HCT116 (cell line): ENCODE data around the gene NR1H3. TPM values are rescaled to one million over a fixed set of nuclear protein-coding genes. Genes with fewer than 3 reads are reported as not detected.

ENCODE experiments used
- ATAC-seq: fragments of 200-7000 bp; cut with Tn5 transposase; 2 replicates; pipeline ENCODE4 v1.9.1; 2020; ENCODE audit warnings: mild to moderate bottlenecking, moderate library complexity
- BruUV-seq: library from RNA; stranded (reverse); fragments of 400-500 nt; replicated peaks from 2 replicates; lab custom pipeline; 2021; lab: Mats Ljungman, UMichigan
- CTCF ChIA-PET: fragments of 300-600 bp; sonication (Branson Sonifier 250); formaldehyde crosslinking; loops from one replicate; lab custom pipeline; 2021; ENCODE audit warnings: antibody characterized with exemption; lab: Charles Lee
- POLR2A ChIA-PET: fragments of 300-600, 350-600 bp; sonication (Branson Sonifier 250); formaldehyde crosslinking; loops from one replicate; lab custom pipeline; 2021; ENCODE audit warnings: antibody characterized with exemption; lab: Charles Lee
- RAD21 ChIA-PET, 2 experiments: fragments of 300-600 bp; sonication (Branson Sonifier 250); formaldehyde crosslinking; loops; one replicate each; lab custom pipeline; 2023; ENCODE audit warnings: low total read pairs in 2 of 2; ENCODE audit not compliant: uncharacterized antibody in 2 of 2, unreplicated experiment in 2 of 2, low non-redundant PET in 1 of 2; lab: Charles Lee
- DNase-seq: peaks from one replicate; pipeline ENCODE4 v3.0.0-alpha.2; 2010; ENCODE audit warnings: low read depth, low spot score
- H2AFZ ChIP-seq: fragments of 200-600 bp; shearing (Covaris generic), sonication (generic); 2 replicates; pipeline ENCODE4 v1.6.1; 2017; ENCODE audit warnings: low read depth, mixed run types, mixed read lengths, antibody characterized with exemption, low read length; ENCODE audit not compliant: poor library complexity, severe bottlenecking
- H3K27ac ChIP-seq: 2 replicates; pipeline ENCODE4 v1.5.1; 2012; ENCODE audit warnings: low read depth, low read length
- H3K27me3 ChIP-seq: fragments of 200-600 bp; sonication (generic); 2 replicates; pipeline ENCODE4 v1.6.1; 2016; ENCODE audit warnings: mixed run types, low read length, mixed read lengths; ENCODE audit not compliant: insufficient read depth
- H3K36me3 ChIP-seq, 2 experiments: fragments of 200-500 bp in 1 of 2; fragments of 200-600 bp in 1 of 2; sonication (Bioruptor generic) in 1 of 2; sonication (generic) in 1 of 2; 2 replicates each; pipeline versions ENCODE4 v1.5.1 to v1.6.1; 2014 to 2016; ENCODE audit warnings: low read length in 2 of 2, inconsistent platforms in 1 of 2, mixed read lengths in 1 of 2, mixed run types in 1 of 2; ENCODE audit not compliant: insufficient read depth in 2 of 2, control insufficient read depth in 1 of 2
- H3K4me1 ChIP-seq, 2 experiments: fragments of 200-600 bp in 1 of 2; sonication (generic) in 1 of 2; 2 replicates each; pipeline versions ENCODE4 v1.5.1 to v1.6.1; 2012 to 2017; ENCODE audit warnings: low read length in 2 of 2, inconsistent platforms in 1 of 2, mild to moderate bottlenecking in 1 of 2, mixed read lengths in 1 of 2, mixed run types in 1 of 2, moderate library complexity in 1 of 2; ENCODE audit not compliant: insufficient read depth in 2 of 2, control insufficient read depth in 1 of 2
- H3K4me2 ChIP-seq: fragments of 200-600 bp; sonication (generic); 2 replicates; pipeline ENCODE4 v1.6.1; 2017; ENCODE audit warnings: mixed run types, low read length, mixed read lengths
- H3K4me3 ChIP-seq, 2 experiments: fragments of 200-600 bp in 1 of 2; sonication (generic) in 1 of 2; replicated peaks in 1 of 2; 2 replicates each; pipeline ENCODE4 v1.5.1; 2011 to 2016; ENCODE audit warnings: low read length in 2 of 2, control low read depth in 1 of 2, low read depth in 1 of 2, mild to moderate bottlenecking in 1 of 2, mixed read lengths in 1 of 2, mixed run types in 1 of 2
- H3K79me2 ChIP-seq: fragments of 200-600 bp; sonication (generic); 2 replicates; pipeline ENCODE4 v1.6.1; 2017; ENCODE audit warnings: mild to moderate bottlenecking, mixed run types, low read length, moderate library complexity, mixed read lengths; ENCODE audit not compliant: insufficient read depth
- H3K9ac ChIP-seq: fragments of 200-600 bp; sonication (generic); 2 replicates; pipeline ENCODE4 v1.6.1; 2016; ENCODE audit warnings: low read length, mixed read lengths
- H3K9me2 ChIP-seq: fragments of 200-600 bp; sonication (generic), shearing (Covaris generic); 2 replicates; pipeline ENCODE4 v1.6.1; 2017; ENCODE audit warnings: mixed run types, mild to moderate bottlenecking, moderate library complexity; ENCODE audit not compliant: insufficient read depth
- H3K9me3 ChIP-seq, 2 experiments: fragments of 200-500 bp in 1 of 2; fragments of 200-600 bp in 1 of 2; sonication (Bioruptor generic) in 1 of 2; sonication (generic) in 1 of 2; 2 replicates each; pipeline ENCODE4 v1.6.1; 2014 to 2017; ENCODE audit warnings: low read length in 2 of 2, mixed read lengths in 2 of 2, inconsistent platforms in 1 of 2, low read depth in 1 of 2, mild to moderate bottlenecking in 1 of 2, mixed run types in 1 of 2, moderate library complexity in 1 of 2; ENCODE audit not compliant: control insufficient read depth in 1 of 2, insufficient read depth in 1 of 2
- H4K20me1 ChIP-seq: fragments of 200-600 bp; sonication (generic), shearing (Covaris generic); 2 replicates; pipeline ENCODE4 v1.6.1; 2017; ENCODE audit warnings: mixed run types, mild to moderate bottlenecking, moderate library complexity; ENCODE audit not compliant: insufficient read depth
- CBX3 ChIP-seq: IDR thresholded peaks from 2 replicates; pipeline ENCODE4 v1.6.1; 2012; ENCODE audit warnings: low read depth
- CEBPB ChIP-seq: IDR thresholded peaks from 2 replicates; pipeline ENCODE4 v1.6.1; 2012; ENCODE audit warnings: low read depth
- EGR1 ChIP-seq: IDR thresholded peaks from 2 replicates; pipeline ENCODE4 v1.6.1; 2012; ENCODE audit warnings: low read depth
- EZH2 ChIP-seq: fragments of 200-600 bp; sonication (generic); IDR thresholded peaks from 2 replicates; pipeline ENCODE4 v1.6.1; 2017; ENCODE audit warnings: antibody characterized with exemption, mixed run types
- FOSL1 ChIP-seq: IDR thresholded peaks from 2 replicates; pipeline ENCODE4 v1.6.1; 2012; ENCODE audit warnings: low read depth
- POLR2A ChIP-seq: IDR thresholded peaks from 2 replicates; pipeline ENCODE4 v1.7.0; 2011; ENCODE audit warnings: borderline replicate concordance; ENCODE audit not compliant: insufficient read depth, insufficient read length; ENCODE audit errors: extremely low read depth
- RAD21 ChIP-seq: IDR thresholded peaks from 2 replicates; pipeline ENCODE4 v1.6.1; 2012; ENCODE audit warnings: low read depth, mild to moderate bottlenecking
- SIN3A ChIP-seq: IDR thresholded peaks from 2 replicates; pipeline ENCODE4 v1.6.1; 2012; ENCODE audit warnings: low read depth
- SP1 ChIP-seq: IDR thresholded peaks from 2 replicates; pipeline ENCODE4 v1.6.1; 2012; ENCODE audit warnings: low read depth
- ZFX ChIP-seq: fragments of 450-650 bp; IDR thresholded peaks from 2 replicates; pipeline ENCODE4 v1.6.1; 2017
- intact Hi-C: fragments of 100-400 bp; cut with micrococcal nuclease; formaldehyde crosslinking; loops from 2 replicates; pipeline ENCODE4 v1.10.0; 2022
- total RNA-seq: library from RNA; stranded (reverse); gene quantifications from one replicate; pipeline ENCODE4 v1.2.1, GENCODE V29; 2021; ENCODE audit not compliant: unreplicated experiment
- TF ChIP-seq, protein P1 (sequence below): IDR thresholded peaks from 2 replicates; pipeline ENCODE4 v1.6.1; 2012; ENCODE audit warnings: low read depth
- TF ChIP-seq, protein P2 (sequence below), 3 experiments: fragments of 200-600 bp in 1 of 3; sonication (generic) in 1 of 3; IDR thresholded peaks in 2 of 3; conservative IDR thresholded peaks in 1 of 3; 2 replicates each; pipeline ENCODE4 v1.5.1; 2012 to 2017; ENCODE audit warnings: low read depth in 2 of 3, low read length in 2 of 3, antibody characterized with exemption in 1 of 3, borderline replicate concordance in 1 of 3, control low read depth in 1 of 3, mild to moderate bottlenecking in 1 of 3, mixed read lengths in 1 of 3, mixed run types in 1 of 3, moderate library complexity in 1 of 3; ENCODE audit not compliant: insufficient read depth in 1 of 3
- TF ChIP-seq, protein P3 (sequence below): IDR thresholded peaks from 2 replicates; pipeline ENCODE4 v1.6.1; 2012
- TF ChIP-seq, protein P4 (sequence below): IDR thresholded peaks from 2 replicates; pipeline ENCODE4 v1.6.1; 2011; ENCODE audit warnings: mild to moderate bottlenecking, low read length, moderate library complexity; ENCODE audit not compliant: insufficient replicate concordance; ENCODE audit errors: extremely low read depth
- TF ChIP-seq, protein P5 (sequence below): IDR thresholded peaks from 2 replicates; pipeline ENCODE4 v1.6.1; 2012

Gene NR1H3
- total RNA-seq, 1 experiment from 2014 or later, result 23.5 TPM

DNA sequence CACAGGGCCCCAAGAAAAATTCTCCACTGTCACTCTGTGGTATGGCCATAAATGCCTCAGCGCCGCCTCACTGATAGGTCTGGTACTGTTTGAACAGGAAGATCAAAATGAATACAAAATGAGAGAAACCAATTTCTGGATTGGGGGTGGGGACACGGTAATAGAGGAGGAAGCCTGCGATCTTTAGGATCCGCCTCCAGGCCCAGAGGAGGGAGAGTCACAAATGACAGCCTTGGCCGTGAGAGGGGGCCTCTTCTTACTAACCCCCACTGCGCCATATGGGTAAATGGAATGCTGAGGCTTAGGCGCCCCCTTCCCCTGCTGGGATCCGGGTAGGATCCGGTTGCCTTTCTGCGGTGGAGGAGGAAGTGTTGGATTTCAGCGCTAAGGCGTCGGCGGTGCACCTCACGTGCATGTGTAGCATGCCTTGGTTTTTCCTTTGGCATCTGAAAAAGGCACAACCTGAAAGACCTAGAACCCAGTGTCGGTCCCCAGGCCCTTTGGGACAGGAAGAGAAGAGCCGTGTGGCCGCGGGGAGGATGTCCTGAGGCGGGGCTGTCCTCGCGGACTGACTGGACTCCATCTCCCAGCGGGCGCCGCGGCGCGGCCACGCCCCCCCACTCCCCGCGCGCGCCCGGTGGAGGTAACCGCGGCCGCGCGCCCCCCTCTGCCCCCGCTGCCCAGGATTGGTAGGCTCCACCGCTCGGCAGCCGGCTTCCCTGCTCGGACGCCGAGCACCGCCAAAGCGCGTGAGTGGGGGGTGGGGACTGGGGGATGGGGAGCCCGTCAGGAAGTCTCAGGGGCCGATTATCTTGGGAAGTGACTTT, 11.4 kb downstream of the NR1H3 start (continued):
- peak; percentile 33 for TF ChIP-seq SP1
- TF ChIP-seq, protein P1, sequence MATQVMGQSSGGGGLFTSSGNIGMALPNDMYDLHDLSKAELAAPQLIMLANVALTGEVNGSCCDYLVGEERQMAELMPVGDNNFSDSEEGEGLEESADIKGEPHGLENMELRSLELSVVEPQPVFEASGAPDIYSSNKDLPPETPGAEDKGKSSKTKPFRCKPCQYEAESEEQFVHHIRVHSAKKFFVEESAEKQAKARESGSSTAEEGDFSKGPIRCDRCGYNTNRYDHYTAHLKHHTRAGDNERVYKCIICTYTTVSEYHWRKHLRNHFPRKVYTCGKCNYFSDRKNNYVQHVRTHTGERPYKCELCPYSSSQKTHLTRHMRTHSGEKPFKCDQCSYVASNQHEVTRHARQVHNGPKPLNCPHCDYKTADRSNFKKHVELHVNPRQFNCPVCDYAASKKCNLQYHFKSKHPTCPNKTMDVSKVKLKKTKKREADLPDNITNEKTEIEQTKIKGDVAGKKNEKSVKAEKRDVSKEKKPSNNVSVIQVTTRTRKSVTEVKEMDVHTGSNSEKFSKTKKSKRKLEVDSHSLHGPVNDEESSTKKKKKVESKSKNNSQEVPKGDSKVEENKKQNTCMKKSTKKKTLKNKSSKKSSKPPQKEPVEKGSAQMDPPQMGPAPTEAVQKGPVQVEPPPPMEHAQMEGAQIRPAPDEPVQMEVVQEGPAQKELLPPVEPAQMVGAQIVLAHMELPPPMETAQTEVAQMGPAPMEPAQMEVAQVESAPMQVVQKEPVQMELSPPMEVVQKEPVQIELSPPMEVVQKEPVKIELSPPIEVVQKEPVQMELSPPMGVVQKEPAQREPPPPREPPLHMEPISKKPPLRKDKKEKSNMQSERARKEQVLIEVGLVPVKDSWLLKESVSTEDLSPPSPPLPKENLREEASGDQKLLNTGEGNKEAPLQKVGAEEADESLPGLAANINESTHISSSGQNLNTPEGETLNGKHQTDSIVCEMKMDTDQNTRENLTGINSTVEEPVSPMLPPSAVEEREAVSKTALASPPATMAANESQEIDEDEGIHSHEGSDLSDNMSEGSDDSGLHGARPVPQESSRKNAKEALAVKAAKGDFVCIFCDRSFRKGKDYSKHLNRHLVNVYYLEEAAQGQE, result no peak
- TF ChIP-seq, protein P2, sequence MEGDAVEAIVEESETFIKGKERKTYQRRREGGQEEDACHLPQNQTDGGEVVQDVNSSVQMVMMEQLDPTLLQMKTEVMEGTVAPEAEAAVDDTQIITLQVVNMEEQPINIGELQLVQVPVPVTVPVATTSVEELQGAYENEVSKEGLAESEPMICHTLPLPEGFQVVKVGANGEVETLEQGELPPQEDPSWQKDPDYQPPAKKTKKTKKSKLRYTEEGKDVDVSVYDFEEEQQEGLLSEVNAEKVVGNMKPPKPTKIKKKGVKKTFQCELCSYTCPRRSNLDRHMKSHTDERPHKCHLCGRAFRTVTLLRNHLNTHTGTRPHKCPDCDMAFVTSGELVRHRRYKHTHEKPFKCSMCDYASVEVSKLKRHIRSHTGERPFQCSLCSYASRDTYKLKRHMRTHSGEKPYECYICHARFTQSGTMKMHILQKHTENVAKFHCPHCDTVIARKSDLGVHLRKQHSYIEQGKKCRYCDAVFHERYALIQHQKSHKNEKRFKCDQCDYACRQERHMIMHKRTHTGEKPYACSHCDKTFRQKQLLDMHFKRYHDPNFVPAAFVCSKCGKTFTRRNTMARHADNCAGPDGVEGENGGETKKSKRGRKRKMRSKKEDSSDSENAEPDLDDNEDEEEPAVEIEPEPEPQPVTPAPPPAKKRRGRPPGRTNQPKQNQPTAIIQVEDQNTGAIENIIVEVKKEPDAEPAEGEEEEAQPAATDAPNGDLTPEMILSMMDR (IDR thresholded peaks at IDR 0.05 in 2 of 3, conservative IDR thresholded peaks at IDR 0.05 in 1 of 3; ENCODE audit: borderline replicate concordance in 1 of 3, insufficient read depth in 1 of 3, low read depth in 2 of 3, low read length in 2 of 3), result no peak
- TF ChIP-seq, protein P3, sequence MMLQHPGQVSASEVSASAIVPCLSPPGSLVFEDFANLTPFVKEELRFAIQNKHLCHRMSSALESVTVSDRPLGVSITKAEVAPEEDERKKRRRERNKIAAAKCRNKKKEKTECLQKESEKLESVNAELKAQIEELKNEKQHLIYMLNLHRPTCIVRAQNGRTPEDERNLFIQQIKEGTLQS, result no peak
- no peak for TF ChIP-seq ZFX

DNA sequence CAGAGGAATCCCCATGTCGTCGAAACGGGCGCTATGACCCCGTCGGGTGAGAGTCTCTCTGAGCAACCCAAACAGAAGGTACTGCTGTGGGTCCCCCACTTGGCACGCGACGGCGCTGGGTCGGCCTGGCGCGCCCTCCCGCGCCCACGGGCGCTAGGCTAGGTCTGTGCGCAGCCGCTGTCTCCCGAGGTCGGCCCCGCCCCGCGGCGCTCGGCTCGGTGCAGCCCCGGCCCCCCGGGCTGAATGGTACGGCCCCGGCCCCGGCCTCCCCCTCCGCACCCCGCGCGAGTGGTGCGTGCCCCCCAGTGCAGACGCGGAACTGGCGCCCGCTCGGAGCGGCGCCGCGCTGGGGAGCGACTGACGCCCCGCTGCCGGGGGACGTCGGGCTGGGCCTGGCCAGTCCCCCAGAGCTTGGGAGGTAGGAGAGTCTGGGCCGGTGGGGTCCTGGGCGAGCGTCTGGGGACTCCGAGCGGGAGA, 12.1 kb downstream of the NR1H3 start, which contains the start of gene MADD:
TSS of gene MADD (plus strand) at position 305 of the 477 bp plus-strand sequence.
- Histone ChIP-seq H3K4me1 (peaks cover 21 to 42% of the 10 kb centered on the region in 2 experiments), H3K27me3 (no peaks in the 10 kb centered on the region), H3K4me2 (peak within 1 kb of the TSS; percentile 83), H3K4me3 (peak within 1 kb of the TSS; percentile 59 to 76), H3K79me2 (peaks cover 37% of the 10 kb centered on the region), H3K27ac (peak within 1 kb of the TSS; percentile 89), H3K9ac (peak within 1 kb of the TSS; percentile 78), H2AFZ (peak within 1 kb of the TSS; percentile 24), H4K20me1 (no peaks in the 10 kb centered on the region), H3K9me3 (no peaks in the 10 kb centered on the region), H3K36me3 (0 out of 4 replicates have a peak, but pooled peaks cover 0 to 2% of the 10 kb centered on the region in 2 experiments), H3K9me2 (no peaks in the 10 kb centered on the region)
- ChIA-PET RAD21 (no interaction called here), POLR2A (no interaction called here), CTCF (interaction anchor here (1.4 kb wide), 1 partner anchor 21 kb away, joined by 3 read pairs; no protein-coding TSS in a partner anchor)
- BruUV-seq, result no TSS peak
- DNase-seq, result peak; percentile 55
- ATAC-seq, result peak; percentile 88
- intact Hi-C loops, result loop anchor here (2.0 kb wide), 2 partner anchors 85 to 139 kb away; partner anchors contain the start of gene SLC39A13
- TF ChIP-seq CEBPB (no peak), SIN3A (0 out of 2 replicates have a peak, but pooled peaks have one; percentile 20), POLR2A (peak; percentile 52), CBX3 (no peak), SP1 (no peak; the same call in 1 of the 2 replicates), EGR1 (no peak), EZH2 (no peak), RAD21 (no peak), FOSL1 (no peak)
- TF ChIP-seq, protein P4, sequence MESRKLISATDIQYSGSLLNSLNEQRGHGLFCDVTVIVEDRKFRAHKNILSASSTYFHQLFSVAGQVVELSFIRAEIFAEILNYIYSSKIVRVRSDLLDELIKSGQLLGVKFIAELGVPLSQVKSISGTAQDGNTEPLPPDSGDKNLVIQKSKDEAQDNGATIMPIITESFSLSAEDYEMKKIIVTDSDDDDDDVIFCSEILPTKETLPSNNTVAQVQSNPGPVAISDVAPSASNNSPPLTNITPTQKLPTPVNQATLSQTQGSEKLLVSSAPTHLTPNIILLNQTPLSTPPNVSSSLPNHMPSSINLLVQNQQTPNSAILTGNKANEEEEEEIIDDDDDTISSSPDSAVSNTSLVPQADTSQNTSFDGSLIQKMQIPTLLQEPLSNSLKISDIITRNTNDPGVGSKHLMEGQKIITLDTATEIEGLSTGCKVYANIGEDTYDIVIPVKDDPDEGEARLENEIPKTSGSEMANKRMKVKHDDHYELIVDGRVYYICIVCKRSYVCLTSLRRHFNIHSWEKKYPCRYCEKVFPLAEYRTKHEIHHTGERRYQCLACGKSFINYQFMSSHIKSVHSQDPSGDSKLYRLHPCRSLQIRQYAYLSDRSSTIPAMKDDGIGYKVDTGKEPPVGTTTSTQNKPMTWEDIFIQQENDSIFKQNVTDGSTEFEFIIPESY, result no peak
- TF ChIP-seq, protein P5, sequence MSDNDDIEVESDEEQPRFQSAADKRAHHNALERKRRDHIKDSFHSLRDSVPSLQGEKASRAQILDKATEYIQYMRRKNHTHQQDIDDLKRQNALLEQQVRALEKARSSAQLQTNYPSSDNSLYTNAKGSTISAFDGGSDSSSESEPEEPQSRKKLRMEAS, result peak; percentile 29; the same call in 1 of the 2 replicates
- TF ChIP-seq, protein P3, result no peak
